ENCODE results near the gene GNGT2.

Gene GNGT2

DNA sequence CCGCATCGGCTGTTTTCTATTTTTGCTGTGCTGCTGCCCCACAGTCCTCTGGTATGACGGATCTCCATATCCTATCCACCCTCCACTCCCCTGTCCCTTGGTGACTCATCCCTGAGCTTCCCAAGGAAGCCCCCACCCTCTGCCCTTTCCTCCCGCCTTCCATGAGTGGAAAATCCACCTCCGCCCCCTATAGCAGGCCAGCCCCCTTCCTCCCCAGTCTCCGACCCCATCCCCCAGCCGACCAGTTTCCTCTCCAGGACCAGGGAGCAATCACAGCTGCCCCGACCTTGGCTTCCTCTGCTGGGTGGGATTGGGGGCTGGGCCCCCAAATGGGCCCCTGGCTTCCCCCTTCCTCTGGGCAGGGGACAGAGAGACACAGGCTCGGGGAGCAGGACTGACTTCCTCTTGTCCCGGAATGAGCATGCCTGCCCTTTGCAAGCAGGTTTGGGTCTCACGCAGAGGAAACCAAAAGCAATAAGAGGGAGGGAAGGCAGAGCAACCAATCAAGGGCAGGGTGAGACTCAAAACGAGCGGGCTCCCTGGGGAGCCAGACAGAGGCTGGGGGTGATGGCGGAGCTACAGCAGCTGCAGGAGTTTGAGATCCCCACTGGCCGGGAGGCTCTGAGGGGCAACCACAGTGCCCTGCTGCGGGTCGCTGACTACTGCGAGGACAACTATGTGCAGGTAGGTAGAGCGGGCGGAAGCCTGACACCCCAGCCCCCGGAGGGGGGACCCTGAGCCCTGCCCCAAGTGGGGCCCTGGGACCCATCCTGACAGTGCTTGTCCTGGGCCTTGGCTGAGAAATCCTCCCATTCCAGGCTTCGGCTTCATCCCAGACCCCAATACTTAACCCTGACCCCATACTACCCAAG is at the start of gene GNGT2, which contains the start of gene ABI3:
Gene GNGT2, minus strand, starts transcription at position 417 of the 872 bp plus-strand sequence. CDS start 3,152 bp downstream, outside the sequence.
Gene ABI3, plus strand, starts transcription at position 550 of the 872 bp plus-strand sequence. Its CDS starts 18 bp downstream, at position 568.
- DNase-seq: peak; percentile 55

DNA sequence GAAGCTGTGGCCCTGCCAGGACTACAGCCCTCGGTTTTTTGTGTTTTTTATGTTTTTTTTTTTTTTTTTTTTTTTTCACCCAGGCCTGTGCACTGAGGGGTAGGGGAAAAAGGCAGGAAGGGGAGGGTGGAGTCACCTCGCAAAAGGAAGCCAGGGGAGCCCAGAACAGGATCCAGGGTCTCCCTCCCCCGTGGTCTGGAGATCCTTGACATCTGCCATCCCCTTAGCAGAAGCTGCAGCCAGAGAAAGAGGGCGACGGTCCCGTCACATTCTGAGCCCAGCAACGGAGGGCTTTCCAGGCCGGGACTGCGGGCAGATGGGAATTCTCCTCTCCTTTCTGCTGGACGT is 49.3 kb upstream of the GNGT2 start:
- no peak for DNase-seq

DNA sequence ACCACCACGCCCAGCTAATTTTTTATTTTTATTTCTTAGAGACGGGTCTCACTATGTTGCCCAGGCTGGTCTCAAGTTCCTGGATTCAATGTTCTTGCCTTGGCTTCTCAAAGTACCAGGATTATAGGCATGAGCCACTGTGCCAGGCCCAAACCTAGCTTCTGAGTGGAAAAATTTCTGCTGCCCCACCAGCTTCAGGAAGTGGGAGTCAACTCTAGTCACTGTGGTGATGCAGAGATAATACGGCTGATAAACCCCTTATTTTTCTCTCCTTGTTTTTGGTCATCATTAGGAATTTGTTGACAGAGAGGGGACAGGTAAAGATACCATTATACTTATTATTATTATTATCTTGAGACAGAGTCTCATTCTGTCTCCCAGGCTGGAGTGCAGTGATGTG is 48.0 kb upstream of the GNGT2 start:
- DNase-seq: no peak

DNA sequence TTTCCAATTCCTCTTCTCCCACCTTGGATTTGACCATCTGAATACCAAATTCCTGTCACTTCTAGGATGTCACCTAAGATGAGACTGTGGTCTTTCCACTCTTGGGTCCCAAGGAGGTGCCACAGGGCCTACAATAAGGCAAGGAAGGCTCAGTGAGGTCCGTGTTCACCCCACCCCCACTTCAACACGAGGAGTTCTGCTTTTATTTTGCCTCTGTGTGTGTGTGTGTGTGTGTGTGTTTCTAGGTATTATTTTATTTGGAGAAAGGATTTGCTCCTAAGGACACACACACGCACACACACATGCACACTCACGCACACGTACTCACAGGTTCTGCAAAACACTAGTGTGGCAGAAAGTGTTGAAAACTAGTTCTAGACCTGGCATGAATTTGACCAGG is 44.8 kb upstream of the GNGT2 start:
- DNase-seq: no peak

DNA sequence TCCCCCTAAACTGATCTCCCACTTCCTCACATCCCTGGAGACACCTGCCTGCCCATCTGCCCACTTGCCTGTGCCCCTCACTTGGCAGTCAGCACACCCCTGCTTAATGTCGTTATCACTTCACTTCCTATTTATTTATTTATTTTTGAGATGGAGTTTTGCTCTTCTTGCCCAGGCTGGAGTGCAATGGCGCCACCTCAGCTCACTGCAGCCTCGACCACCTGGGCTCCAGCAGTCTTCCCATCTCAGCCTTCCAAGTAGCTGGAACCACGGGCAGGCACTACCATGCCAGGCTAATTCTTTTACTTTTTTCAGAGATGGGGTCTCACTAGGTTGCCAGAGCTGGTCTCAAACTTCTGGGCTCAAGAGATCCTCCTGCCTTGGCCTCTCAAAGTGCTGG is 43.7 kb upstream of the GNGT2 start:
- no peak for DNase-seq

DNA sequence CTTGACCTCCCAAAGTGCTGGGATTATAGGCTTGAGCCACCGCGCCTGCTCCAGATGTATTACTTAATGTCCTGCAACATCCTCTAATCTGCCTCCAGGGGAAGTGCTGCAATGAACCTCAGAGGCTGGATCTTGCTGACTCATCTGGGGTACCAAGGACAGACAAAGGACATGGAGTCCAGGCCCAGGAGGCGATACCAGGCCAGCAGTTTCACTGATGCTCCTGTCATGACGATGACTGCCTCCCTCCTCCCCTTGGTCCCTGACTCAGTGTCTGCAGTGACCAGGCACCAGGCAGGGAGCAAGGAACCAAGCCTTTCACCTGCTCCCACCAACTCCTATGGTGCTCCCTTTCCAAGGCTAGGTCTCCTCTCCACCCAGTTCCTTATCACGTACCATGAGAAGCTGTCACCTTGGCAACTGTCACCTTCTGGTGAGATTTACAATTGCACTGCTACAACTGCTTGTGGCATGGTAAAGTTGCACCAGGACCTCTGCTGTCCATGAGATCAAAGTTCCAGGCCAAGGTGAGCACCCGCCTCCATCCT is 41.8 kb upstream of the GNGT2 start:
- DNase-seq: no peak

DNA sequence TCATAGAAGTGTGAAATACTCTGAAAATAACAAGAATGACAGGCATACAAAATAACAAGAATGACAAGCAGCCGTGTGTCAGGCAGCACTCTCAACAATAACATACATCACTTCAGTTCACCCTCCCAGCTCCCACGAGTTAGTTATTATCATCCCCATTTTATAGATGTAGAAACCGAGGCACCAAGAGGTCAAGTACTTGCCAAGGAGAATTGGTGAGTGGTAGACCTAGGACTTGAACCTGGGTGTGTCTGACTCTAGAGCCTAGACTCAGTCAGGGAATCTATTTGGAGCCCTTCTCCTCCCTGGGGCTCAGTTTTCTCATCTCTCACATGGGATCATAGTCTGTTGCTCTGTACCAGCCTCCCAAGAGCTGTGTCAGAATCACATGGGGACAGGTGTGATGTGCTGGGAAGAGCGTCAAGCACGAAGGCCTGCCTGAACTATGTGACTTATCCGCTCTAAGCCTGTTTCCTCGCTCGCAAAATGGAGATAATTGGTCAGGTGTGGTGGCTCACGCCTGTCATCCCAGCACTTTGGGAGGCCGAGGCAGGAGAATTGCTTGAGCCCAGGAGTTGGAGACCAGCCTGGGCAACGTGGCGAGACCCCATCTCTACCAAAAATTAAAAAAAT is 39.6 kb upstream of the GNGT2 start:
- DNase-seq: no peak

DNA sequence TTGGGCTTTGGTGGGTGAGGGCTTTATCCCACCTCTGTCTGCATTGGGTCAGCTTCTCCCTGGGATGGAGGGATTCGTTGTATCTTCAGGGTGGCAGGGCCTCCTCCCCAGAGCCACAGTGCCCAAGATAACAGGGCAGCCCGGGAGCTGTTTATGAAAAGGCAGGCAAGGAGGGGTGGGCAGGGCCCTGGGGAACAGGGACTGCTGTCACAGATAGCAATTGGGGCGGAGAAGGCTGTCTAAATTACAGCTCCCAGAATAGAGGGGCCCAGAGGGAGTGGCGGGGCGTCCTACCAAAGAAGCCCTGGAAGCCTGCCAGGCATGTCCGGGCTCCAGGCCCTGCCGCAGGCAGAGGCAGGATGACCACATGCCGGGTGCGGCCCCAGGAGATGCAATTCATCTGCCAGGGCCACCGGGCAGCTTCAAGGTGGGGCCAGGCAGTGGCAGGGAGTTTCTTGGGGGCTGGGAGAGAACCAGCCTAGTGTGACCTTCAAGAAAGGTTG is 39.0 kb upstream of the GNGT2 start:
- no peak for DNase-seq

DNA sequence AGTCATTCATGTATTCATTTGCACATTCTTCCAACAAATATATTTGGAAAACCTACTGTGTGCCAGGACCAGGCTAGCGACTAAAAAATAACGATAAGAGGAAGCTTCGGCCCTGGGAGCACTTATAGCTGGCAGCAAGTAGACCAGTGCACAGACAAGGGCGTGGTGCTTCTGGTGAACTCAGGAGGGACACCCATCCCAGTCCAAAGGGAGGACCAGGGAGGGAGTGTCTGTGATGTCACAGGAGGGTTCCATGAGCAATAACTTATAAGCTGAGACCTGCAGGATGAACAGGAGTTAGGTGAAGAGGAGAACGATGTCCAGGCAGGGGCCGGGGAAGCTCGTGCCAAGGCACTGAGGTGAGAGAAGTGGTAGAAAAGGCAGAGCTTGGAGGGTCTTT is 37.6 kb upstream of the GNGT2 start:
- no peak for DNase-seq

DNA sequence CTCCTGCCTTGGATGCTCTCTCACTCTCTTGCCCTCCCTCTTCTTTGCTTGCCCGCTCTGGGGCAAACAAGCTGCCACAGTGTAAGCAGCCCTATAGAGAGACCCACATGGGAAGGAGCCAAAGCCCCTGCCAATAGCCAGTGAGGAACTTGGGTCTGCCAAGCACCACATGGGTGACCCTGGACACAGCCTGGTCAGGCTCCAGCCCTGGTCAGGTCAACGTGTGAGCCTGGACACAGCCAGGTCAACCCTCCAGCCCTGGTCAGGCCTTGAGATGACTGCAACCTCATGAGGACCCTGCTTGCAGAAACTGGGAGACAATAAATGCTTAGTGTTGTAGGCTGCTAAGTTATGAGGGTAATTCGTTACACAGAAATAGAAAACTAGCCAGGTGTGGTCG is 34.5 kb upstream of the GNGT2 start:
- no peak for DNase-seq

DNA sequence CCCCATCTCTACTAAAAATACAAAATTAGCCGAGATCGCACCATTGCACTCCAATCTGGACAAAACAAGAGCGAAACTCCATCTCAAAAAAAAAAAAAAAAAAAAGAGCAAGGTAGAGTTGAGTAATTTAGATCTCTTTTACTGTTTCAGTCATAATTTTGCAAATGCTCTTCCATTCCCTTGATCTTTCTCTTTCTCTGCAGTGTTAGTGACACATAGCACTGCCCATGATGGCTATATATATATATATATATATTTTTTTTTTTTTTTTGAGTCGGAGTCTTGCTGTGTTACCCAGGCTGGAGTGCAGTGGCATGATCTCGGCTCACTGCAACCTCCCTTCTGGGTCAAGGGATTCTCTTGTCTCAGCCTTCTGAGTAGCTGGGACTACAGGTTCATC is 32.4 kb upstream of the GNGT2 start:
- no peak for DNase-seq

DNA sequence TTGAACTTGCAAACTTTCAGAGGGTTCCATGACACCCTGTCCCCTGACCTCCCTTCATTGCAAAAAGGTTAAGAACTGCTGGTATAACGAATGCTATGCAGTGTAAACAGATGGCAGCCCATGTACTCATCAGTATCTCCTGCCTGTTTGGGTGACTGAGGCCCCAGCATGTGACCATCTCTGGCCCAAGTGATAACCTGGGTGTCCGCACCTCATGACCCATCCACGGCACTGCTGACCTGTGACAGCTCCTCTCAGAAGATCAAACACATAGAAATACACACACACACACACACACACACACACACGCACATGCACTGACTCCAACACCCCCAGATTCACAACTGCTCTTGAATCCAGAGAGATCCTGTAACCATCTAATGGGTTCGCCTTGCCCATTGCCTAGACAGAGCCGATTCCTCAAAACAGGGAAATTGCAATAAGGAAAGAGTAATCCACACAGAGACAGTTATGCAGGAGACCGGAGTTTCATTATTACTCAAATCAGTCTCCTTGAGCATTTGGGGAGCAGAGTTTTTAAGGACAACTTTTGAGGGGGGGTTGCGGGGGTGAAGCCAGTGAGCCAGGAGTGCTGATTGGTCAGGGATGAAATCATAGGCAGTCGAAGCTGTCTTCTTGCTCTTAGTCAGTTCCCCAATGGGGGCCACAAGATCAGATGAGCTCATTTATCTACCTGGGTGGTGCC is 31.5 kb upstream of the GNGT2 start:
- DNase-seq: no peak

DNA sequence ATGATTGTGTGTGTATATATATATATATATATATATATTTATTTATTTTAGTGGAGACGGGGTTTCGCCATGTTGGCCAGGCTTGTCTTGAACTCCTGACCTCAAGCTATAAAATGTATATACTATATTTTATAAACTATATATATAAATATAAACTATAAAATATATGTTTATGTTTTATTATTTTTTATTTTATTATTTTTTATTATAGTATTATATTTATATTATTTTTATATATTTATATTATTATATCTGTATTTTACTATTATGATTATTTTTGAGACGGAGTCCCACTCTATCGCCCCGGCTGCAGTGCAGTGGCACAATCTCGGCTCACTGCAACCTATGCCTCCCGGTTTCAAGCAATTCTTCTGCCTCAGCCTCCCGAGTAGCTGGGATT is 30.7 kb upstream of the GNGT2 start:
- DNase-seq: no peak

DNA sequence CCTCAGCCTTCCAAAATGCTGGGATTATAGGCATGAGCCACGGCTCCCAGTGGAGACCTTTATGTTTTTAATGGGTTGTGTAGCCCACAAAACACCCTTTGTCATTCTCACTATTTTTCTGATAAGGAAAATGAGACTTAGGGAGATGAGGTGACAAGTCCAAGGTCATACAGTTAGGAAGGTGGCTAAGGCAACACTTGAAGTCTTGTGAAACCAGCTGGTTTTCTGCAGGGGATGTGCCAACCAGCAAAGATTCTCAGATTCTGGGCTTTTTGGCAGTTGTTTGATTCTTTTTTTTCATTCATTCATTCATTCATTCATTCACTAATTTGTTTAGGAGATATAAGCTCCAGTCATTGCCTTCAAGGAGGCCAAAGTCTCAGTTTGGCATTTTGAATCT is 30.2 kb upstream of the GNGT2 start:
- no peak for DNase-seq

DNA sequence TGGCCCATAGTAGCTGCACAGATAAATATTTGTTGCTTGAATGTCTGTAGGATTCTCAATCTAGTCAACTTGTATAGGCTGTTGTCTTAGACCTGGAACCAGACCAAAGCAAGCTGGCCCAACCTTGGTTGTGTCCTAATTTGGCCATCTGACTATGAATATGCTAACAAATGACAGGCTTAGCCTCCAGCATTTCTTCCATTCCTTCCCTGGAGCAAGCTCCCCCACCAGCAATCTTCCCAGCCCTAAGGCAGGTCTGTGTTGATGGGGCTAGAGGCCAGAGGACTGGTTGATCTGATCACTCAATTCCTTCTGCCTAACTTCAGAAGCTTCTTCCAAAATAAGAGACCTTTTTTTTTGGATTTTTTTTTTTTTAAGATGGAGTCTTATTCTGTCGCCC is 29.6 kb upstream of the GNGT2 start:
- DNase-seq: no peak

DNA sequence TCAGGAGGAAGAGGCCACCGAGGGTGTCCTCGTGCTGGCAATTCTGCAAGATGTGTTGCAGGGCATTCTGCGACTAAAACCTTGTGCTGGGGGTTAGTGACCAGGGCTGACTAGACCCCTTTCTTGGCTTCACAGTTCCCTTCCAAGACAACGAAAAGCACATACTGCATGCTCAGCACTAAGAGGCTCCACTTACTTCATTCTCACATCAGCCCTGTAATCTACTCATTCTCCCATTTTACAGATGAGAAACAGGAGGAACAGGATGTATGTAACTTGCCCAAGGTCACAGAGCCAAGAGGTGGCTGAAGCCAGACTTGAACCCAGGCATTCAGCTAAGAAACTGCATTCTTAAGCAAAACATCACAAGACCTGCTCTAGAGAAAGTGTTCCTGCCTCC is 25.5 kb upstream of the GNGT2 start:
- no peak for DNase-seq

DNA sequence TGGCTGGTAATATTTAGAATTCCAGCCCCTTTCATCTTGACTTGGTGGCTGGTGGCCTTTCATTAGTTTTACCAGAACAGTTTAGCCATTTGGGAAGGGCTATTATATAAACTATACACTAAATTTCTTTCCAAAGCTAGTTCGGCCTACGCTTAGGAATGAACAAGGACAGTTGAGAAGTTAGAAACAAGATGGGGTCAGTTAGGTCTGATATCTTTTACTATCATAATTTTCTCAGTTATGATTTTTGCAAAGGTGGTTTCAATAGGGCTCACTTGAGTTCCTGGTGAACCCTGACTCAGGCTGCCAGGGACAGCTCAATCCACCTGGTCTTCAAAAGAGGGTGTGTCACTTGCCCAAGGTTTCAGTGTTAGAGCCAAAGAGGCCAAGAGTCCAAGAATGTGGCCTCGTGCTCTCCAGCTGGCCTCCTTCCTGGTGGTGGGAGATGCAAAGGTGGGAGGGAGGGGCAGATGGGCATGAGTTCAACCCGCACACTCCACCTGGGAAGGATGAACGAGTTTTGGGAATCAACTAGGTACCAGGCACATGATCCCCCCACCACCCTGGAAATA is 24.2 kb upstream of the GNGT2 start:
- no peak for DNase-seq

DNA sequence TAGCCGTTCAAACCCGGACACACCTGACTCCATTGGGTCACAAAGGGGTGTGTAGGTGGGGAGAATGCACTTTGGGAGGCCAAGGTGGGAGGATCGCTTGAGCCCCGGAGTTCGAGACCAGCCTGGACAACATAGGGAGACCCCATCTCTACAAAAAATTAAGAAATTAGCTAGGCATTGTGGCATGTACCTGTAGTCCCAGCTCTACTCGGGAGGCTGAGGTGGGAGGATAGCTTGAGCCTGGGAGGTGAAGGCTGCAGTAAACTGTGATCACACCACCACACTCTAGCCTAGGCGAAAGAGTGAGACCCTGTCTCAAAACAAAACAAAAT is 21.2 kb upstream of the GNGT2 start:
- no peak for DNase-seq

DNA sequence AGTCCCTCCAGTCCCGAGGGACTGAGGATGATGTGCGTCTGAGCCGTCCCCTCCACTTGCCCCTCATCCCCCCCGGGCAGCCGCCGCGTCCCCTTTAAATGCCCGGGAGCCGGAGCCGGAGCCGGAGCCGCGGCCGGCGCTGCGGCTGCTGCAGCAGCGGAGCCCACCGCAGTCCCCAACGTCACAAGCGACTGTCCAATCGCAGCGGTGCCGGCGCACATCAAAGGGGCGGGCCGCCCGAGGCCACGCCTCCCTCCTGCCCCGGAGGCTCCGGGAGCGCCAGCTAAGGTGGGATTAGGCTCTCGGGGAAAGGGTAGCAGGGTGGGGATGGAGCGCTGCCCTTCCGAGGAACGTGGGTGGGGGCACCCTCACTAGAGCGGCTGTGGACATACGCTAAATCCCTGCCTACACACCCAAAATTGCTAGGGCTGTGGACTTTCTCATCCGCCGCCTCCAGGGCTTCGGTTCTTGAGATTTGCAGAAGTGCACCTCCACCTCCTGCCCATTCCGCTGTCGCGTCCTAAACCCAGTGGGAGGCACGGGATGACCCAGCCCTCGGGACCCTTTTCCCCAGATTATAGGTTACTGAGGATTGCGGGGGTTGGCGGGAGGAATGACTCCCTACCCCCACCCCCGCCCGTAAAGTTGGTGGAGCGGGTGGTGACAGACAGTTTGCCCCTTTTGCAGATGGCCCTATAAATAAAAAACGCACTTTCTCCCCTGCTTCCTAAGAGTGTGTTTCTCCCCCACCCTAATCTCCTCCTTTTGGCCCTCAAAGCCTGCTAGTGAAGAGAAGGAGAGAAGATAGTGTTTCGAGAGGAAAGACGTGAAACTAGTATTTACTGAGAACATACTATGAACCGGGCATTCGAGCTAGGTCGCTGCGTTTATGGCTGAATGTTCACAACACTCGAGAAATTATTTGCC is 20.5 kb upstream of the GNGT2 start, which contains the start of gene PHOSPHO1:
Gene PHOSPHO1, minus strand, starts transcription at position 152 of the 927 bp plus-strand sequence. CDS start 4,096 bp downstream, outside the sequence.
- DNase-seq: peak; percentile 84

DNA sequence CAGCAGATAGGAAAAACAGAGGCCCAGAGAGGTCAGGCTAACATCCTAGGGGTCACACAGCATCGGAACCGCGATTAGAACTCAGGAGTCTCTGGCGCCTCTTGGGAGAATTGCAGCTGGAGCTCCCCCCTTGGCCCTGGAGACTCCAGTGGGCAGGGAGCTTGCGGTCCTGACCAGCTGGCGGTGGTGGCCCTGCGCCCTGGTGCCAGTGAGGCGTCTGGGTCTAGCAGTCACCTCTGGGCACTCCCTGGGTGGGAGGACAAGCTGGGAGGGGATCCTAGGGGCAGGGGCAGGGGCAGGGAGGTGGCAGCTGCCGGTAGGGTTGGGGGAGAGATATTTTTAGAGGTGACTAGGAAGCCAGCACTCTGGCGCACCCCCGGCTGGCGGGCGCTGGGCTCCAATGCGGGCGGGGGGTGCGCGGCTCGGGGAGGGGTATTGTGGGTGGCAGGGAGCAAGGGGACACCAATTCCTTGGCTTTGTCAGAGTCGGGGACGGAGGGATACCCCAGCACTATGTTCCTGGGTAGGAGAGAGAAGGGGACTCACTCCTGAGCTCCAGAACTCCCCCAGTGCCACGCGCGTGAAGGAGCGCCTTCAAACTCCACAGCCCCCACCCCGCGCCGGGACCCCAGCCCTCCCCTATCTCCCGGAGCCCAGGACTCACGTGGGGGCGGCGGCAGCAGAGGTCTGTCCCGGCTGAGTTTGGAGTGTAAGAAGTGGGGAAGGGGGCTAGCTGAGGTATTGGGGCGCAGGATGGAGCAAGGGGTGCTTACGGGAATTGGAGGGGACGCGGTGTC is 19.6 kb upstream of the GNGT2 start:
- no peak for DNase-seq

Data from stimulated activated CD4-positive, alpha-beta T cell treated with anti-CD3 and anti-CD28 coated beads, Interleukin-12 subunit alpha, Interleukin-12 subunit beta, amount 100 ng/mL, for 4 hours (primary cell).